ENCODE data around the gene ANKRD61.
"Not testable (repeated sequence)": the region's sequence is repeated elsewhere in the genome, so short reads cannot be mapped to it uniquely, and the experiment has no call there.

ANKRD61 gene

DNA sequence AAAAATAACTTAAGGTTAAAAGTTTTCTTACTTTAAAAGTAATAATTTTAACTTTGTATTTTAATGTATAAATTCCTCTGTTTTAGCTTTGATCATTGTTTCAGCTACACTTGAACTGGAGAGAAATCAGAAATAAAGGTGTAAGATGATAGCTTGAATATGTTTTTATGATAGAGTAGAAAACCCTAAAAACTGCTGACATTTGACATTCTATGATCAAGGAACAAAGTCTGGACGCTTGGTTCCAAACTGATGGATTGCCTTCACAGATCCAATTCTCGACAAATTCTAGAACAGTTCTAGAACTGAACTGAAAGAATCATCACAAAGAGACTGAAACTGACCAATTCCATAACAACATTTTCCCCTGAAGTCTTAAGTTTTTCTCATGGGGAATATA, at the start of gene ANKRD61:
ANKRD61 (plus strand) TSS at position 389 of the 400 bp plus-strand sequence; CDS start at position 389, 0 bp downstream.
- DNase-seq (ENCODE audit: low read depth) = no peak
- TF ChIP-seq, protein P1, sequence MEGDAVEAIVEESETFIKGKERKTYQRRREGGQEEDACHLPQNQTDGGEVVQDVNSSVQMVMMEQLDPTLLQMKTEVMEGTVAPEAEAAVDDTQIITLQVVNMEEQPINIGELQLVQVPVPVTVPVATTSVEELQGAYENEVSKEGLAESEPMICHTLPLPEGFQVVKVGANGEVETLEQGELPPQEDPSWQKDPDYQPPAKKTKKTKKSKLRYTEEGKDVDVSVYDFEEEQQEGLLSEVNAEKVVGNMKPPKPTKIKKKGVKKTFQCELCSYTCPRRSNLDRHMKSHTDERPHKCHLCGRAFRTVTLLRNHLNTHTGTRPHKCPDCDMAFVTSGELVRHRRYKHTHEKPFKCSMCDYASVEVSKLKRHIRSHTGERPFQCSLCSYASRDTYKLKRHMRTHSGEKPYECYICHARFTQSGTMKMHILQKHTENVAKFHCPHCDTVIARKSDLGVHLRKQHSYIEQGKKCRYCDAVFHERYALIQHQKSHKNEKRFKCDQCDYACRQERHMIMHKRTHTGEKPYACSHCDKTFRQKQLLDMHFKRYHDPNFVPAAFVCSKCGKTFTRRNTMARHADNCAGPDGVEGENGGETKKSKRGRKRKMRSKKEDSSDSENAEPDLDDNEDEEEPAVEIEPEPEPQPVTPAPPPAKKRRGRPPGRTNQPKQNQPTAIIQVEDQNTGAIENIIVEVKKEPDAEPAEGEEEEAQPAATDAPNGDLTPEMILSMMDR (IDR thresholded peaks at IDR 0.05; ENCODE audit: low read depth, low read length, missing control alignments) = no peak
- in situ Hi-C loops (cut with HindIII; ENCODE audit: low sequenced_read_pairs) = no loop called here
- no peak within 1 kb of the TSS for H3K4me3 ChIP-seq (ENCODE audit: low read depth, low read length)

DNA sequence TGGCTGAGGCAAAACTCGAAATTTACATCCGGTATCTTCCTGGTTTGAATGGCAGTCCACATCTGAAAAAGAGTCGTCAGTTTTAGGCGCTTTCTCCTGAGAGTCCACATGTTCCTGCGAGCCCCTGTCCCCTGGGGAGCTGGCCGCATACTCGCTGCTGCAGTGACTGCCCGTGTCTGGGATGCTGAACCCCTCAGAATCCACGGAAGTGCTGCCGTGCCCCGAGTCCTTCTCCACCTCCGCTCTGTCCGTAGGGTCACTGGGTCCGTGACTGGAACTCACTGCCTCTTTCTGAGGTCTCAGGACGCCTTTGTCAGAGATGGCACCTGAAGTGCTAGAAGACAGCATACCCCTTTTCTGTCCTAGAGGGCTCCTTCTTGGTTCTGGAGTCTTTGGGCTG, 44.1 kb upstream of the ANKRD61 start:
- H3K4me3 ChIP-seq (ENCODE audit: low read depth, low read length); in situ Hi-C loops (cut with HindIII; ENCODE audit: low sequenced_read_pairs); DNase-seq (ENCODE audit: low read depth): not testable (repeated sequence)

DNA sequence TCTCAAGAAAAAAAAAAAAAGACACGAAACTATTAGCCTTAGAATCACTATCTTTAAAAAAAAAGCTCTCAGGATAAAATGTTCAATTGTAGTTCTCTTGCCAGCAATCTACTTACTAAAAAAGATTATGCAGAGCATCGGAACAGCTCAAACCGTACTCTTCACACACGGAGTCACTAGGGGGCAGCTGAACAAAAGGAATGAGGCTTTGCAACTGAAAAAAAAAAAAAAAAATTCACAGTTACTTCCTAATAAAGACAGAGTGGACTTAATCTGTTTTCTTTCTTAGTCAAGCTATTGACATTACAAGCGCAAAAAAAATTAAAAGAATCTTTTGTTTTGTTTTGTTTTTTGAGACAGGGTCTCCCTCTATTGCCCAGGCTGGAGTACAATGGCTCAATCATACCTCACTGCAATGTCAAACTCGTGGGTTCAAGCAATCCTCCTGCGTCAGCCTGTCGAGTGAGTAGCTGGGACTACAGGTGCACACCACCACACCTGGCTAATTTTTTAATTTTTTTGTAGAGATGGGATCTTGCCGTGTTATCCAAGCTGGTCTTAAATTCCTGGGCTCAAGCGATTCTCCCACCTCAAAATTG, 33.9 kb upstream of the ANKRD61 start:
- in situ Hi-C loops (cut with HindIII; ENCODE audit: low sequenced_read_pairs) = no loop called here
- H3K4me3 ChIP-seq (ENCODE audit: low read depth, low read length) = no peak overlapping the region
- peak; percentile 57 for DNase-seq (ENCODE audit: low read depth)
- TF ChIP-seq, protein P1 (IDR thresholded peaks at IDR 0.05; ENCODE audit: low read depth, low read length, missing control alignments) = peak; percentile 70

DNA sequence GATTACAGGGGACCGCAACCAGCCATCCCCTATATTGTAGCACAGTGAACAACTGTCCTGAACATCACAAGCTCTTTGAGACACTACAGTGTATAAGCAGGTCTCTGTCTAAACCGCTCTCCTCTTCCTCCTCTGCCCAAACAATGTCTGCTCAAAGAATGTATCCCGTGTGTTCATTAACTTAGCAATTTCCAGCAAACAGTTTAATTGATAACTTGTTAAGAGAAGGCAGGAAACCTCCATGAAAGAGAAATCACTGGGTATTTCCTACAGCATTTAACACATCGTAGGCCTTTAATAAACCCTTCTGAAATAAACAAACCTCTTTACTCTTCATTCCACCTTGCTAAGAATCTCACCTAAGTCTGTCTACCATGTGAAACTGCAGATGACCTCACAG, 23.8 kb upstream of the ANKRD61 start:
- no peak for DNase-seq (ENCODE audit: low read depth)
- no peak overlapping the region for H3K4me3 ChIP-seq (ENCODE audit: low read depth, low read length)
- TF ChIP-seq, protein P1 (IDR thresholded peaks at IDR 0.05; ENCODE audit: low read depth, low read length, missing control alignments) = no peak
- in situ Hi-C loops (cut with HindIII; ENCODE audit: low sequenced_read_pairs) = loop anchor here (10.0 kb wide), 1 partner anchor 107 kb away; no protein-coding TSS in a partner anchor

DNA sequence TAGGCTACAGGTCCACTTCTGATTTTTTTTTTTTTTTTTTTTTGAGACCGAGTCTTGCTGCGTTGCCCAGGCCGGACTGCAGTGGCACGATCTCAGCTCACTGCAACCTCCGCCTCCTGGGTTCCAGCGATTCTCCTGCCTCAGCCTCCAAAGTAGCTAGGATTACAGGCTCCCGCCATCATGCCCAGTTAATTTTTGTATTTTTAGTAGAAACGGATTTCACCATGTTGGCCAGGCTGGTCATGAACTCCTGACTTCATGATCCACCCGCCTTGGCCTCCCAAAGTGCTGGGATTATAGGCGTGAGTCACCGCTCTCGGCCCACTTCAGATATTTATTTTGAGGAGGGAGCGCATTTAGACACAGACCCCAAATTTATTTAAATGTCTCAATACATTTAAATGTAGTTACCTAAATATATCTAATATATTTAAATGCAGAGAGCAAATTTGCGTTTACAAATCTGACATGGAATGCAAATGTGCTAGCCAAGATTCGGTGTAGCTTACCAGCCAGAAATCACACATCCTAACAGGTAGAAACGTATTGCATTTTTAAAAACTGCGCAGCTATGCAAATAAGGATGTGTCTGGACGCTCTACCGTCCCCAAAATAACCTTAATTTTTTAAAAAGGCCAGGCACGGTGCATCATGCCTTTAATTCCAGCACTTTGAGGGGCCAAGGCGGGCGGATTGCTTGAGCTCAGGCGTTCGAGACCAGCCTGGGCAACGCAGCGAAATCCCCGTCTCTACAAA, 23.2 kb upstream of the ANKRD61 start:
- H3K4me3 ChIP-seq (ENCODE audit: low read depth, low read length) = peak overlapping the region; percentile 88
- DNase-seq (ENCODE audit: low read depth) = not testable (repeated sequence)
- in situ Hi-C loops (cut with HindIII; ENCODE audit: low sequenced_read_pairs) = loop anchor here (10.0 kb wide), 1 partner anchor 107 kb away; no protein-coding TSS in a partner anchor

DNA sequence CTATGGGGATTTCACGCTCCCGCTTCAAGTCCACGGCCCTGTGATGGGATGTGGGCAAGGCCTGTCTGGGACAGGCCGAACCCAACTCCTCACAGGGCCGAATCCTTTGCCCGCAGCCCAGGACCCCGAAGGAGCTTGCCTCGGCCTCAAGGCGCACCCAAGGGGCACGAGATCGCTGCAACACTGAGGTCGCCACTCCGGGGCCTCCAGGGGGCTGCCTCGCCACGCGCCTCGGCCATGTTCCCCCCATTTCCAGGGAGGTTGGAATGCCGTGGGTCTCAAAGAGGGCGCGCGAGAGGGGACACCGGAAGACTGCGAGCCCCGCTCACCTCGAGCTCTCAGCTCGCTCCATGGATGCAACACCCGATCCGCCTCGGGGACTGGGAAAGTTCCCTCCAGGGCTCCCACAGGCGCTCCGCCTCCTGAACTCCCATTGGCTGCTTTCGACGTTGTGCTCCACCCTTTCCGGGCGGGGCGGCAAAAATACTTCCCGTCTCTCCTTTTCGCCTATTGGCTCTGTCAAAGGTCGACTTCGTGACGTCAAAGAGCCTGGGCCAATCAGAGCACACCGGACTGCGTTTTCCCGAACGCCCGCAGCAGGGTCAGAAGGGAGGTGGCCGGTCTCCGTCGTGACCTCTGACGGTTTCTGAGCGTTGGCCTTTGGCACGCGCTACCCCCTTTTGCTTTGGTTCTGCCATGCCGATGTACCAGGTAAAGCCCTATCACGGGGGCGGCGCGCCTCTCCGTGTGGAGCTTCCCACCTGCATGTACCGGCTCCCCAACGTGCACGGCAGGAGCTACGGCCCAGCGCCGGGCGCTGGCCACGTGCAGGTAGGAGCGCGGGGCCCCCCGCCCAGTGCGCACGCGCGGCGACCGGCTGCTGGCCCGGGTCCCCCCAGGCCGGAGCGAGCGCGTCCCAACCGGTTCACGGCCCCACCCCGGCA, 22.2 kb upstream of the ANKRD61 start, which contains the start of the genes AIMP2 and PMS2:
AIMP2 (plus strand) TSS at position 605 of the 944 bp plus-strand sequence; CDS start at position 697, 92 bp downstream.
PMS2 (minus strand) TSS at position 382 of the 944 bp plus-strand sequence; CDS start at position 352, 30 bp downstream.
- in situ Hi-C loops (cut with HindIII; ENCODE audit: low sequenced_read_pairs) = loop anchor here (10.0 kb wide), 1 partner anchor 106 kb away; no protein-coding TSS in a partner anchor
- TF ChIP-seq, protein P1 (IDR thresholded peaks at IDR 0.05; ENCODE audit: low read depth, low read length, missing control alignments) = peak; percentile 12
- DNase-seq (ENCODE audit: low read depth) = peak; percentile 95

DNA sequence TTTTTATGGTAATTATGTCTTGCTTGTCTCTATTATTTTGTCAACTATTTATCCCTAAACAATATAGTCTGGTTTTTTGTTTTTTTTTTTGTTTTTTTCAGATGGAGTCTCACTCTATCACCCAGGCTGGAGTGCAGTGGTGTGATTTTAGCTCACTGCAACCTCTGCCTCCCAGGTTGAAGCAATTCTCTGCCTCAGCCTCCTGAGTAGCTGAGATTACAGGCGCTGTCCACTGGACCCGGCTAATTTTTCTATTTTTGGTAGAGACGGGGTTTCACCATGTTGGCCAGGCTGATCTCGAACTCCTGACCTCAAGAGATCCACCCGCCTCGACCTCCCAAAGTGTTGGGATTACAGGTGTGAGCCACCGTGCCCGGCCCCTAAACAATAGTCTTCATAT, 20.8 kb upstream of the ANKRD61 start:
- DNase-seq (ENCODE audit: low read depth); in situ Hi-C loops (cut with HindIII; ENCODE audit: low sequenced_read_pairs): not testable (repeated sequence)
- H3K4me3 ChIP-seq (ENCODE audit: low read depth, low read length) = peak overlapping the region; percentile 88

More for the DNA sequence above, 22.2 kb upstream of the ANKRD61 start, which contains the start of the genes AIMP2 and PMS2:
- H3K4me3 ChIP-seq (ENCODE audit: low read depth, low read length) = peak within 1 kb of the TSS; percentile 88

Measured in astrocyte of the cerebellum (primary cell).